NCI-H524 treated with DMSO at 0.1 percent for 48 hours (cell line): ENCODE results near the gene PALLD.

Experiments
- DNase-seq: peaks from one replicate; lab custom pipeline; 2025; lab: John Stamatoyannopoulos, UW

Gene PALLD

DNA sequence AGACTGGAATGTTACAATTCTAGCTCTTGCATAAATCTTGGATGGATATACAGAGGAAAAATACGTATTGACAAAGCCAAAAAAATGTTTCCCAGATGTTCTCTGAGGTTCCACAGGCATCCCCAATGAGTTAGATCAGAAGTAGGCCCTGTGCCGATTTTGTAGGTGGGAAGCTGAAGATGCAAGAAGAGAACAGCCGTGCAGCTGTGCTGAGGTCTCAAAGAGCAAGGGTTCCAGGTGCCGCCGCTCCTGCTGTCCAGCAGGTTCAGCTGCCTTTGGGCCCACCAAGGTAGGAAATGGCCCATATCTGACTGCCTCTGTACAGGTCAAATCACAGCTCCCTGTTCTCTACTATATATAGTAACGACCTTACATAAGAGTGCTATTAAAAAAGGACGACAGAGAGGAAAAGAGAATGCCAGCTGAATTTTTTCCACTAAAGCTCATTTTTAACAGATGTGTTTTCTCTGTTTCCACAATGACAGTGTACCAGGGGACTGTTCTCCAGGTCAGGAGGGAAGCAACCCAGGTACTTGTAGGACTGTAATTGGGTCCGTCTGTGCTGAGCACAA is 357.6 kb downstream of the PALLD start:
- no peak for DNase-seq

DNA sequence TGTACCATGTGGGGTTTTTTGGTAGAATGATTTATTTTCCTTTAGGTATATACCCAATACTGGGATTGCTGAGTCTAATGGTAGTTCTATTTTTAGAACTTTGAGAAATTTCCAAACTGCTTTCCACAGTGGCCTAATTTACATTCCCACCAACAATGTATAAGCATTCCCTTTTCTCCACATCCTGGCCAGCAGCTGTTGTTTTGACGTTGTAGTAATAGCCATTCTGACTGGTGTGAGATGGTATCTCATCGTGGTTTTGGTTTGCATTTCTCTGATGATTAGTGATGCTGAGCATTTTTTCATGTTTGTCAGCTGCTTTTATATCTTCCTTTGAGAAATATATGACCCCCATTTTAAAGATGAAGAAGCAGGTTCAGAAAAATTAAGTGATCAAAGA is 359.5 kb downstream of the PALLD start:
- no peak for DNase-seq

DNA sequence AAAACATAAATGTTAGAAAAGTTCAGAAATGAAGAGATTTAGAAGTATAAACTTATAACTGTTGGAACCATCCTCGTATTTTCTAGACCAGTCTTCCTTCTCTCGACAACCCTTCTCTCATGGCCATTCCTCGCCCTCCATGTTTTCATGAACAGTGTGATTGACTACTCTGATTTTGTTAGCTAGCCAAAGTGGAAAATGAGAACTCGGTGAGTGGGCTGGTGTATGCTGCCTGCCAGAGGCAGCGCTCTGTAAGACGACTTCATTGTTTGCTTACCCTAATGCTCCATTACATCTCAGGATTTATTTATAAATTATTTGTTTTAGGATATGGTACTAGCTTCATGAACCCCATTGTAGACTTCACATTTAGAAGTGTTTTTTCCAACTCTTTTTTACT is 360.2 kb downstream of the PALLD start:
- no peak for DNase-seq

DNA sequence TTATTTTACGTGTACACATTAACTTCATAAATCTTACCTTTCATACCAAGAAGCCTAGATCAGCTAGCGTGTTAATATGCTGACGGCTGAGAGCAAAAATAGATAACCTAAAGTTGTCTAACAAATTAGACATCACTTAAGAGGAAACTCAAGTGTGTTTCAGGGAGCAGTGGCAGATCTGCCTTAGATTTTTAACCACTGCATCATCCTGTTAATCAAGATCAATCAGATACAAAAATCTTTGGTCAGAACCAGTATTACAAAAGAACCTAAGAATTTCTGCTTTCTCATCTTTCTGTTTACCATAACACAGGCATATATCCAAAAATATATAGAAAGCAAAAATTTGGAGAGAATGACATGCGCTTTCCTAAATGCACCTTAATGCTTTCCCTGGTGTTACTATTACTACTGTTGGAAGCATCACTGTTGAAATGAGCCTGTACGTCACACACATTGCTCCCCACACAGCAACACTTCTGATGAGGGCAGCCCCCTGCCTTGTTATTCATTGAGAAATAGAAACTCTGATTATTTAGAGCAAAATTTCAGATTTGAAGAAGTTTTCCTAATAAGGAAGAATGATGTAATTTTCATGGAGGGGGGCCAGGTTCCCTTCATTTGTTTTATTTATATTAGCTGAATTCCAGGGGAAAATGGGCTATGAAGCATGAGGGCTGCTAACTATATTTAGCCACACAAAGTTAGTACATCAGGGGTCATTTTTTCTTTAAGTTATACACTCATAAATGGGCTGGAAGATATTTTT is 360.9 kb downstream of the PALLD start:
- DNase-seq, result no peak

DNA sequence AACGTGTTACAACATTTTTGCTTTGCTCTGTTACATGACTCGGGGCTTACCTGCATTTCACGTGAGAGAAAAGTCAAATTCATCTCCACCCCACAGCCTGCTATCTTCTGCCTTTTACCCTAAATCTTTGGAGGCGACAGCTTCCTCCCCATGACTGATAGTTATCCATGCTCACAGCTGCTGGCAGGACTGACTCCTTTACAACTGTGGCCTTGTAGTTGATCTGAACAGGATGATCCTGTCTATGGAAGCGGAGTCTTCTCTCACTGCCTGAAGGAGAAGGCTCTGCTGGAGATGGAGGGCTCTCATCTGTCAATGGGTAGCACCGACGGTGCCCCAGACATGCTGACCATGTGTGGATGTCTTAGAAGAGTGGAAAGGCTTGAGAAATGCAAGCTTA is 362.2 kb downstream of the PALLD start:
- DNase-seq, result no peak

DNA sequence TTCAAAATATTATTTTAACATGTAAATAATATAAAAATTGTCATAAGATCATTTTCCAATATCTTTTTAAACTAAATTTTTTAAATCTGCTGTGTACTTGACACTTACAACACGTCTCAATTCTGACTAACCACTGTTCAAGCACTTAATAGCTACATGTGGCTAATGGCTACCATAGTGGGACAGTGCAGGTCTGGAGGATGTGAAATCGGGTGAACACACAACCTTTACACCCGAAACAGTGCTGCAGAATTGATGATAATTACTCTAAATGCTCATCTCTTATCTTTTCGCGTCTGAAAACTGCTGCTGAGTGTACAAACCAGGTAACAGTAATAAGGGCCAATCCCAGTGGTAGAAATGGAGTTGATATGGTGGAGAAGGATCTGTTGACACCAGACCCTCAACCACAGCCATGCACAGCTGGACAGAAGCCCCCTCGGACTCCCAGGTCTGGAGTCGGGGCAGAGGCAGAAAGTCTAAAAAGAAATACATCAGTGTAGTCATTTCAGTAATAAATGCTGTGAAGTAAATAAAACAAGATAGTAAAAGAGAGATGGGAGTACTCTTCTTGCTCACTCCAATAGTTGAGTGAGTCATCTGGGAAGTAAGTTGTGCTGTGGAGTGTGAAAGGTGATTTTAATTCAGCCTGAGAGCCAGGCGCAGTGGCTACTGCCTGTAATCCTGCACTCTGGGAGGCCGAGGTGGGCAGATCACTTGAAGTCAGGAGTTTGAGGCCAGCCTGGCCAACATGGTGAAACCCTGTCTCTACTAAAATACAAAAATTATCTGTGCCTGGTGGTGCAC is 363.2 kb downstream of the PALLD start:
- no peak for DNase-seq

DNA sequence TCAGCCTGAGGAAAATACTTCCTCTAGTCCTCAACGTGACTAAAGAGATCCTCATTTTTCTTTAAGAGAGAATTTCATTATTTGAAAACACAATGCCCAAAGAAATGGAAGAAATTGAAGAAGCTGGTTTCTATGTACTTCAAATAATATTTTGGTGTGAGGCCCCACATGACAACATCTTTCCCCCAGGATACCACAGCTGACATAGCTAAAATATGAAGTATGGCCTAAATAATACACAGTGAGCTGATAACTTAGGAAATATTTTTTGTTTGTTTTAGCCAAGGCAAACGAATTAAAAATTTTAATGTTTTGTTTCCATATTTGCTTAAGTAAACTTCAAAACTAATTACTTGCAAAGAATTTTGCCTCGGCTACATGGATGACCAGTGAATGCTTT is 364.0 kb downstream of the PALLD start:
- DNase-seq, result no peak

DNA sequence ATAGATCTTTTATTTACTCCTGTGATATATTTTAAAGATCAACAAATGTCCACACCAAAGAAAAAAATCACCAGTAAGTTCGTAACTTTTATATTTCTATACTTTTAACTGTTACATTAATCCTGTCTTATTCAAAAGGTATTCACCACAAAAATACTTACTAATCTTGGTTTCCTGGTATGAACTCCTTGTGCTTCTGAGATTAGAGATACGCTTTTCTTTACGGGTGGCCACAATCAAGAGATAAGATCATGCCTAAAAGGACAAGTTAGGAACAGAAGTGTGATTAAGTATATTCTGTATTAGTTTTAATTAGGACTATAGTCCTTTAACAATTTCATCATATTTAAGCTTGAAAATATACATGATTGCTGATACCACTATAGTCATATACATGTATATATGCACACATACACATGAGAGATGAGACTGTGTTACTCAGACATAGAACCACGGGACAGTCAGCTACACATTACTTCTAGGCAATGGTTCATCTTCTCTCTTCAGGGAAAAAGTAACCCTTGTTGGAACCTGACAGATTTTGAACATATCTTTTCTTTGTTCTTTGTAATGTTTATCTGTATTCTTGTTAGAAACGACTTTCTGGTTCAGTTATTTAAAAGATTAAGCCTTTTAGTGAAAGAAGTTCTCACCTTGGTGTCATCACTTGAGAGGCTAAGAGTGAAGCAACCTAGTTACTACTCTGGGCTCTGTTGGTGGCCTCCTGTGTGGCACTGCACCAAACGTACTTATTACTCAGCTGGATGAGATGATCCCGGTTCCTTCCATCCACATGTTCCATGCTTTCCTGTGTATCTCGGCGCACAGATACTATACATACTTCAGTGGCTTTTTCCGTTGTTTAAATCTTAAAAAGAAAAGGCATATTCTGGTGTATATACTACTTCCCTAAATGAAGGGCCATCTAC is 367.1 kb downstream of the PALLD start:
- no peak for DNase-seq

DNA sequence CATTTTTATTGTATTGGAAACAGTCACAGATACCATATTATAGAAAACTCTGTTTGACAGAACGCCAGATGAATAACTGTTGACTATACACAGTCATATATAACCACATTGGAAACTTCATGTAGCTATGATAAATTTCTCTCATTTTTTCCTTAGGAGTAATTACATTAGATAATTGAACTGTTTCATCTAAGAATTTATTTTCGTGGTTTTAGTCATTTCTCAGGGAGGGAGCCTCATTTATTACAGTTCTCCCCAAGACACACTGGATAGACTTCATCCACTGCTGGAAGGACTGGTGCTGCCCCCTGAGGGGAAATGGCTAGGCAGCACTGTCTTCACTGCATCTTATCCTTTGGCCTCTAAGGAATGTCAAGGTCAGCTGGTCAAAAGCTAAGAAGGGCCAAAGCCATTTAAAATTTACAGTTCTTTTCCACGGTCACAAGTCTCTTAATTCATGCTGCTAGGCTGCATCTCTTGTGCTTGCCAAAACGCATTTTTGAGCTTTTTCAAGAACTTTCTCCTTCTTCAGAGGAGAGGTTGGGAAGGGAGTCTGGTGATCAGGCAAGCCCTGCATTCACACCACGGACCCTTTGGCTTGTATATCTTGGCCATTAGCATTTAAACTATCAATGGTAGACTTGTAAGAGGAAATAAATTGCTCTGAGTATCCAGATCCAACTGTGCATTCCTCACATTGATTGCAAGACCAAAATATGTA is 368.1 kb downstream of the PALLD start:
- DNase-seq, result no peak

DNA sequence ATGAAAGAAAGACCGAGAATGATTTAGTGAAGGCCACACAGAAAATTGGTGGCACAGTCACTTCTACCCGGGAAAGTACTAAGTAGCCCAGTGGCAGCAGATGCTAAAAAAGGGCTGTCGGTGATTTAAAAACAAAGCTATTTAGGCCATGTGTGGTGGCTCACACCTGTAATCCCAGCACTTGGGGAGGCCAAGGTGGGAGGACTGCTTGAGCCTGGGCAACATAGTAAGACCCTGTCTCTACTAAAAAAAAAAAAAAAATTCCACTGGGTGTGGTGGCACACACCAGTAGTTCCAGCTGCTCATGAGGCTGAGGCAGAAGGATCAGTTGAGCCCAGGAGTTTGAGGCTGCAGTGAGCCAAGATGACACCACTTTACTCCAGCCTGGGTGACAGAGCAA is 369.0 kb downstream of the PALLD start:
- DNase-seq, result no peak

DNA sequence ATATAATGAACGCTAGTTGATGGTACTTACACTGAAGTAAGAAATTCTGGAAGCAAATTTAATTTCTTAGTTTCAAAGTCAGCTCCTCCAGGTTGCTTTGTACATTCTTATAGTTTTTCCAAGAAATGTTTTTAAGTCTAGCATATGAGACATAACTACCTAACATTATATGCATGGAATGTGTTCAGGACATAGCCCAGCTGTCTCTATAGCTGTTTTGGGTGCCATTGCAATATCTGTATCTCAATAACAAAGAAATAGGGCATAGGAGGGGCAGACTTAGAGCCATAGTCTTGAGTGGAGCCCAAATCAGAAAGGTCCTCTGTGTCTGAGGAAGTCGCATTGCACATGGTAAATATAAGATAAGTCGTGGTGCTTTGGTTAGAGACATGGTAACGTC is 369.8 kb downstream of the PALLD start:
- no peak for DNase-seq

DNA sequence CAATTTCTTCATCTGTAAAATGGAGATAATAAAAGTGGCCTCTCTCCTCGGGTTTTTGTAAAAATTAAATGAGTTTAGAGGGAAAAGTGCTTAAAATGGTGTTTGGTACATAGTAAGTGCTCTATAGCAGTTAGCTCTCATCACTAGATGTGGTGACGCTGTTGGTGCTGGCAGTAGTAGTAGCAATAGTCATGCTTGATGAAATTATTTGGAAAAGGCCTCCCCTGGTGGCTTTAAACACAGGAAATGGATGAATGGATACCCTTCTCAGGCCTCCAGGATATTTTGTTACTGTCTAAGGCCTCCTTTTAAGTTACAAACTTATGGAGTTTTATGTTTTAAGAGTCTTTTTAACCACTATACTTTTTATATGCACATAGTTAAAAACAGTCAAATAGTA is 370.3 kb downstream of the PALLD start:
- DNase-seq, result no peak

DNA sequence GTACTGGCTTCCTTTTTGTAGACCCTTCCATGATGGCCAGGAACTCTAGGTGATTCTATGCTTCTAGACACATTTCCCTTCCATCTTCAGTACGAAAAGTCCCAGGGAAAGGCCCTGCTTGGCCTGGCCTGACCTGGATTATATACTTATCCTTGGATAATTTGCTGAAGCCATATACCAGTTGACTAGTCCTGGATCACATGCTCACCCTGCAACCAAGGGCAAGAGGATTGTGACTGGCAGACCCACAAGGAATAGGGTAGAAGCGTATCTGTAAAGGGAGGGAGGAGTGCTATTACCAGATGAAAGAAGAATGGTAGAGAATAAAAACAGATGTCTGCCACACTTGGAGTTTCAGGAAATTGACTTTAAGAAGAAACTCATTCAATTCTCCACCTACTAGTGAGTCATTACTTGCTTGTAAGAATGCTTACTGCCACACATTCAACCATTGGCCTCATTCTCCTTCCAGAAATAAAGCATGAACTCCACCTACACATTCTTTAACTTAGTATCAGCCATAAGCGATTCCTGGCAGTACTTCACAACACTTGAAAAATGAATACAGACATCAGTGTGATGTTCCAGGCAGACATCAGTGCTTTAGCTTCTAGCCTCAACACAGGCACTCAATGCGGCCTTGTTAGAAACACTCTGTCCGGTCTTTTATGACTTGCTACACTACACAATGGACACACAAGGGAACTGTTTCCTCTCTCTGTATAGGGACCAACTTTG is 371.4 kb downstream of the PALLD start:
- no peak for DNase-seq

DNA sequence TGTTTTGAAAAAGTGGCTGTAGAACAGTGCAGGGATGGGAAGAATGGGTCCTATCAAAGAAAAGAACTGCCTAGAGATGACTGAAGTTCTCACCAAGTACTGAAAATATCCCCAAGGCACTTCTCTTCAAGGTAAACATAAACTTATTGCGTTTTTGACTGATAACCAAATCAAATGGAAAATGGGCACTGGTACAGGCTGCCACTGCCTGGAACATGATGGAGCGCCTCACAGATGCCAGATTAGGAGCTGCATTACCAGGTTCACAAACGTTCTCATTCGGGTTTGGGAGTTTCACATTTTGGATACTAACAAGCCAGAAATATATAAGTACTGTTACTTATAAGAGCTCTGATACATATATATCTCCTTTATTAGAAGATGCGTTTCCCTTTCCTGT is 371.9 kb downstream of the PALLD start:
- DNase-seq, result no peak

DNA sequence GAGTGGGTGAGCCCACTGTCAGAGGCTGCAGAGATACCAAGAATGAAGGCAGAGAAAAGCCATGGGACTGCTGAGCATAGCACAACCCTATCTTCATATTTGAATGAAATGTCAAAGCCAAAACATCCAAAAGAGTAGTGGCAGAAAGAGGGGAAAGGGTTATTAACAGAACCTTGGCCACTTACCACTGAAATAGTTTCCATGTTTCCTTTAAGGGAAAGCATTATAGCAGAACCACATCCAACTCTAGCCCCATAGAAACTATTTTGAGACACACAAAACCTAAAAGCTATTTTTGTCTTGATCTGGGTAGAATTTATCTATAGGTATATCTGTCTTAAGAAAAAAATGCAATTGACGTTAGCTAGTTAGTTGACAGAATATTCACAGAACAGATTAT is 373.2 kb downstream of the PALLD start:
- no peak for DNase-seq

DNA sequence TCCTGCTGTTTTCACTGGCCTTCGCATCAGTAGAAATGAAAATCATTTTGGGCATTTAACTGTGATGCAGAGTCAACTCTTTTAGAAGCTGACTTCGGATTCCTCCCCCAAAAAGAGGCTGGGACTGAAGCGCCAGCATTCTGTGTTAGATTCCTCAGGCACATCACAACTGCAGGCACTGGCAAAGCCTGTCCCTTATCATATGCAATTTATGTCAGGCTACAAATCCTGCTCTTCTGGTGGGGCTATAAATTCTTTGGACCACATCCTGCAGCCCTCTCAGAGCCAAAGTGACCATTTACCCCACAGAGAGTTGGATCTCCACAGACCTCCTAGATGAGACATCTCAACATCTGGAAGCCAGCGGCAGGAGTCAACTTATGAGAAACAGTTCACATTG is 374.8 kb downstream of the PALLD start:
- no peak for DNase-seq

DNA sequence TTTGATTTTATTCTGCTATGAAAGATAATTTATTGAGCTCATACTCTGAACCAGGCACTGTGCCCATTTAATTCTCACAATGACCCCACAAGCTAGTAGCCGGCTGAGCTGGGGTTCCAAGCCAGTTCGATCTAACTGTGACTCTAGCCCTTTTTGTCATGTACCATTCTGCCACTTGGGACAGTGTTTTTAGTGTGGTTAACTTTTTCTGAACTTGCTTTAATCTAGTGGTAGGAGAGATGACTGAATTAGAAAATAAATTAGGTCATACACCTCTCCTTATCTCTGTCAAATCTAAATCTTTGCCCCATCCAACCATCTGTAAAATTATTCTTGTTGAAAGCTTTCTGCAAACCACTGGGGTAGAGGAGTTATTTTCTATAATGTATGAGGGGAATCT is 377.2 kb downstream of the PALLD start:
- DNase-seq, result no peak

DNA sequence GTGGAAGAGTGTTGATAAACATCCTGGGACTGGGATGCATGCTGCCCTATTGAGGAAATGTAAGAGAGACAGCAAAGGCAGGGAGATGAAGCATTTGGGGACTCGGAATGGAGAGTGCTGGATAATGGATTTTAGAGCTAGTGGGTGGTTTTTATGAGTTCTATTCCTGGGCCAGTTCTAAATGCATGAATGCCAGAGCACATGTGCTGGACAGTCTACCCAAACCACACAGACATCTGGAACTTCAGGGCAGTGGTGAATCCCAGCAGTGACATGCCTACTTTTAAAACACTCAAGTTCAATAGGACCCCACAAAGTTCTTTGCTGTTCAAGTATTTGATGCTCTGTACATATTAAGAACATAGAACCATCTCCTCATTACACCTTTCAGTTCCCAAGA is 379.3 kb downstream of the PALLD start:
- DNase-seq, result no peak

DNA sequence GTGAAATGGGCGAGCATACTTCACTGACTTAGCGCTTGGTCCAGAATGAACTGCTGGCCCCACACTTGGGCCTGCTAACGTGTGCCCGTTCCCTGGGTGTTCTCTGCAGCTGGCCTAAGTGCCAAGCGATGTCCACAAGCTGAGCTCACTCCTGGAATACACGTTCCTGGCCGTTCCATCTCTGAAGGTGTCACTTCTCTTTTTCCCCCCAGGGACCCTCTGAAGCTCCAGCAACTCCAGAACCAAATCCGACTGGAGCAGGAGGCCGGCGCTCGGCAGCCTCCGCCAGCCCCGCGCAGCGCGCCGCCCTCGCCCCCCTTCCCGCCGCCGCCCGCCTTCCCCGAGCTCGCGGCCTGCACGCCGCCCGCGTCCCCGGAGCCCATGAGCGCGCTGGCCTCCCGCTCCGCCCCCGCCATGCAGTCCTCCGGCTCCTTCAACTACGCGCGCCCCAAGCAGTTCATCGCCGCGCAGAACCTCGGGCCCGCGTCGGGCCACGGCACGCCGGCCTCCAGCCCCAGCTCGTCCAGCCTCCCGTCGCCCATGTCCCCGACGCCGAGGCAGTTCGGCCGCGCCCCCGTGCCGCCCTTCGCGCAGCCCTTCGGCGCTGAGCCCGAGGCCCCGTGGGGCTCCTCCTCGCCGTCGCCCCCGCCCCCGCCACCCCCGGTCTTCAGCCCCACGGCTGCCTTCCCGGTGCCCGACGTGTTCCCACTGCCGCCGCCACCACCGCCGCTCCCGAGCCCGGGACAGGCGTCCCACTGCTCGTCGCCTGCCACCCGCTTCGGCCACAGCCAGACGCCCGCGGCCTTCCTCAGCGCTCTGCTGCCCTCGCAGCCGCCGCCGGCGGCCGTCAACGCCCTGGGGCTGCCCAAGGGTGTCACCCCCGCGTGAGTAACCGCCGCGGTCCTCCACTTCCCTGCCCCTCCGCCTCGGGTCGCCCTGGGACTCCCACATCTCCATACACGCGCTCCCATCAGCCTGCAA is 380.9 kb downstream of the PALLD start:
- no peak for DNase-seq

DNA sequence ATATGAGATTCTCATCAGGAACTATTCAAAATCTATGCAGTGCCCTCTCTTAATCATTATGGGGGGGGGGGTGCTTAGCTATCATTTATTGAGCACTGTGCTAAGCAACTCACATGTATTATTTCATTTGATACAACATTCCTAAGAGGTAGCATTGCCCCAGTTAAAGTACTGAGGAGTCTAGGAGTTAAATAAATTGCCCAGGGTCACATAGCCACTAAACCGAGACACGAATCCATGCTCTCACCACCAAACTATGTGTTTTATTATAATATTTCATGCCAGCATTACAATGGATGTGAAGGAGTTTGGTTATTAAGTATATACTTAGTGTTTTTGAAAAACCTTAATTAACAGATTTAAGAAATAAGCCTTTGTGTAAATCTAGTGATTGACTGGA is 381.8 kb downstream of the PALLD start:
- DNase-seq, result no peak
